GM19239 (cell line): ENCODE data around the gene PPM1N.

Experiments used
- DNase-seq: peaks from one replicate; pipeline ENCODE4 v3.0.0; 2011; ENCODE audit warnings: low spot score; ENCODE audit not compliant: insufficient read length
- FAIRE-seq: peaks from 2 replicates; lab custom pipeline; 2011; peaks lifted over from hg19 to GRCh38; lab: Jason Lieb, UNC

Gene PPM1N

DNA sequence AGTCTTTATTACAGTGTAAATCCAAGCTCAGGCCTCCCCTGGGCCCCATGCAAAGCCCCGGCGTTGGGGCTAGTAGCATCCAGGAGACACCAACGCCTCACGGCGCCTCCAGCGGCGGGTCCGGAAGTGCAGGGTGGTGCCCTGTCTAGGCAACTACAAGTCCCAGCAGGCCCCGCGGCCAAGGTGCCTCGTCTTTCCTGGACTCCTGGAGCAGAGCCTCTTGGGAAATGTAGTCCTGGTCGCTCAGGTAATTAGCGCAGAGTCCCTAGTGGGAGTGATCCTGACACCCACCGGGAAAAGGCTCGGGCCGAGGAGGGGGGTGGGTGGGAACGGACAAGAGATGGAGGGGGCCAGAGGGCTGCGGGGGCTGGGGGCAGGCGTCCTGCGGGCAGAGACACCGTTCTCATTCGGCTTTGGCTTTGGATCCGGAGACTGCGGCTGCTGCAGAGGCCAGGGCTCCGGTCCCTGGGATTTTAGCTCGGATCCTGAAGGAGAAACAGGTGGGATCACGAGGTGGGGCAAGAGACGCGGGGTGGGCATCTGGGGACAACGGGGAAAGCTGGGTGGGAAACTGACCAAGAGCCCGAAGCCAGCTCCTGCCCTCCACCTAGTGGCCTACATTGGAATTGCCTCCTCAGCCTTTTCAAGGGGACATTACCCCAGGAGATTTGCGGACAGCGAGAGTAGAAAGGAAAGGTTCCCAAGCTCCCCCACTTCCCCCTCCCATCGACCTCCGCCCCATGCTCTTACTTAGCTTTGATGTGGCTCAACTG, 12.8 kb upstream of the PPM1N start:
- FAIRE-seq, result peak; percentile 94
- DNase-seq, result peak; percentile 77

- DNase-seq (no peak), FAIRE-seq (no peak)
Observed at GRCh38 chr19:45488708-45489107, 9.5 kb upstream of the PPM1N start.

DNA sequence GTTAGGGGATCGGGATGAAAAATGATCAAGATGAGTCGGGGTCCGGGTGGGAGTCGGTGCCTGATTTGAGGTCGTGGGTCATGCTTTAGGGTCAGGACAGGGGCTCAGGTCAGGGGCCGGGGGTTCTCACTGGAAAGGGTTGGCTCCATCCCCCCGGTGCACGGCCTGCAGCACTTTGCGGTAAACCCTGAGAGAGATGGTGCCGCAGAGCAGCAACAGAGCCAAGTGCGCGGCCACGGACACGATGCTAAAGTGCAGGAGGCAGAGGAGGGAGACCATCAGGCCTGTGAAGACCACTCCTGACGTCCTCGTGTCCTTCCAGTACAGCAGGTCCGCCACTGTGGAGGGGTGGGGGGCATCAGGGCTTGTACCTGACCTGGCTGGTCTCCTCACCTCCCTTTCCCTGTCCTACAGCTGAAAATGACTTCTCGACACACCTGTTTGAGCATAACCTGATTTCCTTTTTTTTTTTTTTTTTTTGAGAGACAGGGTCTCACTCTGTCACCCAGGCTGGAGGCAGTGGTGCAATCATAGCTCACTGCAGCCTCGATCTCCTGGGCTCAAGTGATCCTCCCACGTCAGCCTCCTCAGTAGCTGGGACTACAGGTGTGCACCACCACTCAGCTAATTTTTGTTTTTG, 8.9 kb upstream of the PPM1N start:
- FAIRE-seq (no peak), DNase-seq (no peak)

DNA sequence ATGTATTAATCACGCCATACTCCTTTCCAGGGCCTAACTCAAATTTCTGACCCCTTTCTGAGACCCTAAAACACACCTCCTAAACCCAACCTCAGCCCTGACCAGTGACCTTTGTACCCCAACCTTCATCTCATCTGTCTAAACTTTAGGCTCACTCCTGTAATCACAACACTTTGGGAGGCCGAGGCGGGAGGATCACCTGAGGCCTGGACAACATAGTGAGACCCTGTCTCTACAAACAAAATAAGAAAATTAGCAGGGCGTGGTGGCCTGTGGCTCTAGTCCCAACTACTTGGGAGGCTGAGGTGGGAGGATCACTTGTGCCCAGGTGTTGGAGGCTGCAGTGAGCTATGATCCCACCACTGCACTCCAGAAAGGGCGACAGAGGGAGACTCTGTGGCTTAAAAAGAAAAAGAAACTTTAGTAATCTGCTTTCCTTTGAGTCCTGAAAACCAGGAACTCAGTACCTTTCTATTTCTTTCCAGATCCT, 6.1 kb upstream of the PPM1N start:
- DNase-seq (no peak), FAIRE-seq (no peak)

- FAIRE-seq (peak; percentile 87), DNase-seq (no peak)
Observed at GRCh38 chr19:45492627-45493470, 5.4 kb upstream of the PPM1N start.

DNA sequence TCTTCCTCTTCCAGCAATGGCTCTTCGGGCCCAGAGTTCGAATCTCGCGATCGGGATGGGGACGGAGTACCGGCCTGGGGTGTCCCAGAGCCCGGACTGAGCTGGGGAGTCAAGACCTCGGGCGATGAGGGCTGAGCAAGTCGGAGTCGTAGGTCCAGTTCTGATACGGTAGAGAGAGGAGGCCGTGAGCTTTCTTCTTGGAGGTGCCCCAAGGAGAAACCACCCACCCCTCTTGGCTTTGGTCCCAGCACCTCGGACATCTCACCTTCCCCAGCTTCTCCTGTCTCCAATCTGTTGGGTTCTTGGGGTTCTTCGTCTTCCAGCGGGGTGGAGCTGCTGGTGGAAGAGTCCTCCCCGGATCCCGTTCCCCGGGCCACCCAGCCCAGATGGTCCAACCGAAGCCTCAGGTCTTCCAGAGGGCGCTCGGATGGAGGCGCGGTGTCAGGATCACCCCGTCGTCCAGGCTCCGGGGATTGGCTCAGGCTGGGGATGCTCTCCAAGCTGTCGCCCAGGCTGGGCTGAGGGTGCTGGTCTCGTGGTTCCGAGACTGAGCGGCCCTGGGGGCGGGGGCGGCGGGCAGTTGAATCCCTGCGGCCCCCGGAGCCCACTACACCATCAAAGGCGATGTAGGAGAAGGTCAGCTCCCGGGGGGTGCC, 3.9 kb upstream of the PPM1N start:
- FAIRE-seq (no peak), DNase-seq (no peak)

DNA sequence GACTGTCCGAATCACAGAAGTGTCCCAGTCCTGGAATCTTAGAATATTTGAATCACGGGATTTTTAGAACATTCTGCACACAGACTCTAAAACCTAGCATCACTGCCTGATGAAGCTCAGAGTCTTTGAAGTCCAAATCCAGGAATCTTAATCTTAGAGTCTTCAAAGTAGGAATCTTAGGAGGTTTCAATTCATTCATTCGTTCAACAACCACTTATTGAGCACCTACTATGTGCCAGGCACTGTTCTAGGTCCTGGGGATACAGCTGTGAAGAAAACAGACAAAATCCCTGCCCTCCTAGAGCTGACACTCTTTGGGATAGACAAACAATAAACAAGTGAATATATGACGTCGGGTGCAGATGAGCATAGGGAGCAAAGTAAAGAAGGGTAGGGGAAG, 3.1 kb upstream of the PPM1N start:
- no peak for FAIRE-seq

DNA sequence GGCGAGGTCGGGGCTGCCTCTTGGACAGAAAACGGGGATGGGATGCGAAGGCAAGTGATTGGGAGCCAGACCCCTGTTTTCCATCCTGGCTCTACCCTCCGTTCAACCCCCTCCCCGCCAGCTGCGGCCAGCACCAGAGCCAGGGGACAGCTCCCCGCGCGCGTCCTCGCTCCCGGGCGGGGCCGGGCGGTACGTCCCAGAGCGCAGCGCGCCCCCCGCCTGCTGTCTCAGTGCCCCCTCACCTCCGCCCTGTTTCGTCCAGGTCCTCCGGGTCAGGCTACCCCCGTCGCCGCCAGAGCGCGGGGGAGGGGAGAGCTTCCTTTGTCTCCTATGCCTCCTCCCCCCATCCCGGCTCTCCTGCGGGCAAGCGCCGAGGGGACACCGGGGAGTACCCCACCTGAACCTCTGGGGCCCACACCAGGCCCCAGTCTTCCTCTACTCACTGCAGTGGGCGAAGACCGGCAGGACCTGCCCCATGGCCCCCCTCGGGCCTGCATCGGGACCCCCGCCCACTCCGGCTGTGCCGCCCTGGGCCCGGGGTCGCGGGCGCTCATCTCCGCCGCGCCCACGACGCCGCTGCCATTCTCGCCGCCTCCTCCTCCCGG, 1.8 kb upstream of the PPM1N start:
- DNase-seq (no peak), FAIRE-seq (no peak)

More for the DNA sequence above, 3.1 kb upstream of the PPM1N start:
- no peak for DNase-seq

DNA sequence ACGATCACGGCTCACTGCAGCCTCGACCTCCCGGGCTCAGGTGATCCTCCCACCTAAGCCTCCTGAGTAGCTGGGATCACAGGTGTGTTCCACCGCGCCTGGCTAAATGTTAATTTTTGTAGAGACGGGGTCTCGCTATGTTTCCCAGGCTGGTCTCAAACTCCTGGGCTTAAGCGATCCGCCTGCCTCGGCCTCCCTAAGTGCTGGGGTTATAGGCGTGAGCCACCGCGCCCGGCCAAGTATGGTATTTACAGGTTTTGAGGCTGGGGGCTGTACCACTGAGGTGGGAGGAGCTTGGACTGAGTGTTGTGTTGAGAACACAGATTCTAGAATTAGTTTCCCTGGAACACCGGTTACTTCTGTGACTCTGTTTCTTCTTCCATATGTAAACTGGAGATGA, 452 bp upstream of the PPM1N start:
- FAIRE-seq, result peak; percentile 4
- DNase-seq, result no peak

DNA sequence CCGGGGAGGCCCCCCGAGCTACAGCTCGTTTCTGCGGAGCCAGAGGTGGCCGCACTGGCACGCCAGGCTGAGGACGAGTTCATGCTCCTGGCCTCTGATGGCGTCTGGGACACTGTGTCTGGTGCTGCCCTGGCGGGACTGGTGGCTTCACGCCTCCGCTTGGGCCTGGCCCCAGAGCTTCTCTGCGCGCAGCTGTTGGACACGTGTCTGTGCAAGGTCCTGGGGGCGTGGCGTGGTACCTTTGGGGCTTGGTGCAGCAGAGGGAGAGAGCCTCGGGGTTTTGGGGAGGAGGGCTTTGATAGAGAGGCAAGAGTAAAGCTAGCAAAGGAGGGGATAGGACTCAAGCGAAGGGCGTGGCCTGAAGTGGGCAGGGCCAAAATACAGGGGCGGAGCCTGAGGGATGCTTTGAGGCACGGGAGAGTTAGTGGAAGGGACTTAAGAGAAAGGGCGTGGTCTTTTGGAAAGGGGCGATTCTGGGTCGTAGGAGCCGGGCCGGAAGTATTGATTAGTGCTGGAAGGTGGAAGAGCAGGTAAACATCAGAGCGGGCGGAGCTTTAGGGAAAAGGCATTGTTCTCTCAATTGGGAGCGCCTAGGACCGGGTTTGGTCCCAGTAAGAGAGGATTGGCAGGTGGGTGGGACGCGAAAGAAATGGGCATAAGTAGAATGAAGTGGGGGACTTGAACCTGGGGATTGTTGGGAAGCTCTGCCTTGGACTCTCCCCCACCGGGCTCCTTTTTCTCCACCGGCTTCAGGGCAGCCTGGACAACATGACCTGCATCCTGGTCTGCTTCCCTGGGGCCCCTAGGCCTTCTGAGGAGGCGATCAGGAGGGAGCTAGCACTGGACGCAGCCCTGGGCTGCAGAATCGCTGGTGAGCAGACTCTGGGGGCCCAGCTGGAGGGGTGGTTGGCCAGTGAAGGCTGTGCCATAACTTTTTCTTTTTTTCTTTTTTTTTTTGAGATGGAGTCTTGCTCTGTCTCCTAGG, 1.2 kb downstream of the PPM1N start:
- FAIRE-seq (peak; percentile 89), DNase-seq (no peak)

DNA sequence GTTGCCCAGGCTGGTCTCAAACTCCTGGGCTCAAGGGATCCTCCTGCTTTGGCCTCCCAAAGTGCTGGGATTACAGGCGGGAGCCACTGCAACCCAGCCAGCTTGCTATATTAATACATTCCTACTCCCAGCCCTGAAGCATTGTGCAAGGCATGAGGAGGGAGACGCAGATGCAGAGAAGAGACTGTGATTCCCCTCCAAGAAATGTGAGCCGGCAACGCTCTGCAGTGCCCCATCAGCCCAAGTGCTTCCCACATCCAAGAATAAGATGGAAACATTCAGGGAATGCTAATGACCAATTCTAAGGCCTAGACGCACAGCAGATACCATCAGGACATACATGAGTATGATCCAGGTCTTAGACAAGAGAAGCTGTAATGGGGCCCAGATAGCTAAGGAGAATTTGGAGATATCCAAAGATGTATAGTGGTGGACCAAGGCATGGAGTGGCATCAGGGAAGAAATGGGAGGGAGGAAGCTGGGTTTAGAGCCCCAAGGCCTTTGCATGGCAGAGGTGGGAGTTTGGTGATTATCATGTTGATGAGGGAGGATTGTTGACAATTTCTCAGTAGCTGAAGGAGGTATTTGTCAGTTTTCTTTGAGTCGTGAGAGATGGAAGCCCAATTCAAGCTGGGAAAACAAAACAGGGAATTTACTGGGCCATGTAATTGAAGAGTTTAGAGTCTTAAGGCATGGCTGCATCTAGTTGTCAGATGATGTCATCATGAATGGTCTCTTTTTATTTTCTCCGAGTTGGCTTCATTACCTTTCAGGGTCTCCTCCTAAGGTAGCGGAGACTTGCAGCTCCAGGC, 2.9 kb downstream of the PPM1N start:
- DNase-seq, result no peak
- FAIRE-seq, result no peak

DNA sequence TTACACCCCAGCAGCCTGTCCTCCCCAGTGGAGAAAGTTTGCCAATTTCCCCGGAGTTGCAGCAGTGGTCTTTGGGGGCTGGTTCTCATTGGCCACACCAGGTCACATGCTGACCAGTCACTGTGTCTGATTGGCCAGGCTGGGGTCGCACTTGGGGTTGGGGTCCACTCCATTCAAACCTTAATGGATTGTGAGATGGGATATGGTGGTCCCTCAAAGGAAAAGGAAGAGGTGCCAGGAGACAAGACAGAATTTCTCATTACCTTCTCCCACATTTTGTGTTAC, 3.4 kb downstream of the PPM1N start:
- no peak for DNase-seq
- no peak for FAIRE-seq

GRCh38 chr19:45502111-45502510, 3.9 kb downstream of the PPM1N start:
- DNase-seq, result no peak
- FAIRE-seq, result no peak

GRCh38 chr19:45503909-45504308, 5.7 kb downstream of the PPM1N start:
- FAIRE-seq, result no peak

DNA sequence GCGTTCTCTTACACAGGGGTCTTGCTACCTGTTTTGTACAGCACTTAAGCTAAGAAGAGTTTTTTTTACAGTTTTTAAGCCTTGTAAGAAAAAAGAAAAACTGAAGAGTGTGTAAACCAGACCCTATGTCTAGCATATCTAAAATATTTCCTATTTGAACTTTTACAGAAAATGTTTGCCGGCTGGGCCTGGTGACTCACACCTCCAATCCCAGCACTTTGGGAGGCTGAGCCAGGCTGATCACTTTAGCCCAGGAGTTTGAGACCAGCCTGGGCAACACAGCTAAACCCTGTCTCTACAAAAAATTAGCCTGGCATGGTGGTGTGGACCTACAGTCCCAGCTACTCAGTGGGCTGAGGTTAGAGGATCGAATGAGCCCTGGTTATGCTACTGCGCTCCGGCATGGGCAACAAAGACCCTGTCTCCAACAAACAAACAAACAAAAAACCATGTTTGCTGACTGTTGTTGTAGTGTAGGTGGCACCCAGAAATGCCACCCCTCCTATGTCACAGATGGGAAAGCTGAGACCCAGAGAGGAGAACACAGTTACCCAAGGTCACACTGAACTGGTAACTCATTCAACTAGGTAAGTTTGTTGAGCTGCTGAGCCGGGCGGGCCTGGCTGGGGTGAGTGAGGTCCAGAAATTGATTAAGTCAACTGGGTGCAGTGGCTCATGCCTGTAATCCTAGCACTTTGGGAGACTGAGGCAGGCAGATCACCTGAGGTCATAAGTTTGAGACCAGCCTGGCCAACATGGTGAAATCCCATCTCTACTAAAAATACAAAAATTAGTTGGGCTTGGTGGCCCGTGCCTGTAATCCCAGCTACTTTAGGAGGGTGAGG, 7.1 kb downstream of the PPM1N start:
- FAIRE-seq (no peak), DNase-seq (no peak)

More at GRCh38 chr19:45503909-45504308, 5.7 kb downstream of the PPM1N start:
- no peak for DNase-seq

DNA sequence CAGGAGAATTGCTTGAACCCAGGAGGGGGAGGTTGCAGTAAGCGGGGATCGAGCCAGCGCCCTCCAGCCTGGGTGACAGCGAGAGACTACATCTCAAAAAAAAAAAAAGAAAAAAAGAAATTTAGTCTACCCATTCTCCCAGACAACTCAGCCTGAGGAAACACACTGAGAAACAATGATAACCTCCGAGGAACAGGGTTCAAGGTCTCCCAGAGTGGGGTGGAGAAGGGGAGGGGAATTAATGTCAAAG, 7.7 kb downstream of the PPM1N start:
- FAIRE-seq (no peak), DNase-seq (no peak)

DNA sequence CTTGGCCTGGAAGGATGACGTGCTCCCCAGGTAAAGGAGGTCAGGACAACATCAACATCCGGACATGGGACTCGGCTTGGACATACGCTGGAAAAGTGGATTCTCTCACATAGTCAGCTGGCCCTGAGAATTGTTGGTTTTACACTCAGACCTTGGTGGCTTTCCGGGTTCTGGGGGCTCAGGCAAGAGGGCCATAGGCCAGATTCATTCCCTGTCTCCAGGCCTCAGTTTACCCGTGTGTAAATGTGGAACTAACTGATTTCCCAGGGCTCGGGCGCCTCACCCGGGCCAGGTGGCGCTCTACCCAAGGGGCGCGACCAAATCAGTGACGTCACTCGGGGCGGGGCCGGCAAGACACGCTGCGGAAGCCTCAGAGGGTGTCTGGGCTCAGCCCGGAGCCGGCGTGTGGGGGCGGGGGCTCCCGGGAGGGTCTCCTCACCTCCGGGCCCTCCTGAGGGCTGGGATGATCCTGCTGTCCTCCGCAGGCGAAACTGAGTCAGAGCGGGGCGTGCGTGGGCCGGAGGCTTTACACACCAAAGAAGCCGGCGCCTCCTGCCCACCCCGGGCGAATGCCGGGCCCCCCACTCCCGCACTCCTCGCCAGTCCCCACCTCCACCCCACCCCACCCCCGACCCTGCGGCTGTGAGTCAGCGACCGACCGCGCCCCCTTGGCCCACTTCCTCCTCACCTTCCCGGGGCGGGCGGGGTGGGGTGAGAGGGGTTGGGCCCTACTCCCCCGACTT, 8.2 kb downstream of the PPM1N start:
- FAIRE-seq, result peak; percentile 77
- peak; percentile 76 for DNase-seq
